Transverse colon (tissue), 4 donors: Measurements from ENCODE around the gene ACTR3C. TPM values are rescaled to one million over a fixed set of nuclear protein-coding genes. Genes with fewer than 3 reads are reported as not detected.

Experiments
- DNase-seq: peaks from one replicate; pipeline ENCODE4 v3.0.0-alpha.2; 2019
- H3K27ac ChIP-seq, 4 donors: fragments of 200-600 bp; sonication (generic); 2 replicates each; pipeline ENCODE4 v1.5.1; 2016 to 2018; ENCODE audit warnings: inconsistent platforms in 4 of 4
- H3K27me3 ChIP-seq: fragments of 200-600 bp; sonication (generic); 2 replicates; pipeline ENCODE4 v1.5.1; 2017; ENCODE audit warnings: inconsistent platforms
- H3K36me3 ChIP-seq, 4 donors: fragments of 200-600 bp; sonication (generic); 2 replicates each; pipeline ENCODE4 v1.5.1; 2017 to 2019; ENCODE audit warnings: inconsistent platforms in 4 of 4
- H3K4me1 ChIP-seq, 4 donors: fragments of 200-600 bp; sonication (generic); 2 replicates each; pipeline ENCODE4 v1.5.1; 2017 to 2020; ENCODE audit warnings: inconsistent platforms in 4 of 4
- H3K4me3 ChIP-seq, 4 donors: fragments of 200-600 bp; sonication (generic); 1 replicate in 1 of 4; 2 replicates in 3 of 4; pipeline versions ENCODE4 v1.5.1 to v1.6.1; 2017 to 2019; ENCODE audit warnings: inconsistent platforms in 4 of 4
- H3K9me3 ChIP-seq, 2 donors: fragments of 200-600 bp; sonication (generic); 2 replicates each; pipeline ENCODE4 v1.5.1; 2017 to 2019; ENCODE audit warnings: inconsistent platforms in 2 of 2
- EP300 ChIP-seq: sonication (generic); formaldehyde crosslinking; IDR thresholded peaks from one replicate; pipeline ENCODE4 v1.6.1; 2017; ENCODE audit warnings: antibody characterized with exemption, low read depth
- POLR2A ChIP-seq: fragments of 450-650 bp; IDR thresholded peaks from one replicate; pipeline ENCODE4 v1.6.1; 2016; ENCODE audit warnings: antibody characterized with exemption, mild to moderate bottlenecking, moderate library complexity
- POLR2AphosphoS5 ChIP-seq, 3 donors: sonication (generic); formaldehyde crosslinking; IDR thresholded peaks; one replicate each; pipeline ENCODE4 v1.6.1; 2016; ENCODE audit warnings: antibody characterized with exemption in 3 of 3
- WGBS, 2 donors: methylation state at CpG; one replicate each; pipeline ENCODE4 v1.1.5; 2018; ENCODE audit warnings: low coverage in 1 of 2; 5-methylcytosine and 5-hydroxymethylcytosine counted together
- in situ Hi-C, 4 donors: fragments of 200-750 bp; cut with MboI; loops; one replicate each; pipeline versions ENCODE4 v1.15.0 to v1.15.1; 2017; ENCODE audit warnings: low sequenced_read_pairs in 3 of 4, low pct_ligation_motif_present in 1 of 4, low pct_unique_long_range_greater_than_20kb in 1 of 4
- intact Hi-C: fragments of 100-400 bp; cut with DNase I; formaldehyde crosslinking; loops from one replicate; pipeline ENCODE4 v1.15.1; 2023; ENCODE audit warnings: low total_unique reads
- total RNA-seq, 4 donors: library from RNA; depleted of rRNA; stranded (reverse); fragments of >200 nt; gene quantifications; one replicate each; pipeline ENCODE4 v1.1.0, GENCODE V29; 2016
- TF ChIP-seq, protein P1 (sequence below), 5 experiments: fragments of 200-600 bp in 3 of 5; fragments of 450-650 bp in 2 of 5; sonication (generic) in 3 of 5; IDR thresholded peaks; 1 replicate in 2 of 5; 2 replicates in 3 of 5; pipeline ENCODE4 v1.5.1; 2016 to 2017; ENCODE audit warnings: antibody characterized with exemption in 5 of 5, inconsistent platforms in 3 of 5, mild to moderate bottlenecking in 2 of 5, moderate library complexity in 1 of 5

The ACTR3C gene
- total RNA-seq, 4 donors from 2014 or later, result 19.9 to 71.1 (median 42.7) TPM

DNA sequence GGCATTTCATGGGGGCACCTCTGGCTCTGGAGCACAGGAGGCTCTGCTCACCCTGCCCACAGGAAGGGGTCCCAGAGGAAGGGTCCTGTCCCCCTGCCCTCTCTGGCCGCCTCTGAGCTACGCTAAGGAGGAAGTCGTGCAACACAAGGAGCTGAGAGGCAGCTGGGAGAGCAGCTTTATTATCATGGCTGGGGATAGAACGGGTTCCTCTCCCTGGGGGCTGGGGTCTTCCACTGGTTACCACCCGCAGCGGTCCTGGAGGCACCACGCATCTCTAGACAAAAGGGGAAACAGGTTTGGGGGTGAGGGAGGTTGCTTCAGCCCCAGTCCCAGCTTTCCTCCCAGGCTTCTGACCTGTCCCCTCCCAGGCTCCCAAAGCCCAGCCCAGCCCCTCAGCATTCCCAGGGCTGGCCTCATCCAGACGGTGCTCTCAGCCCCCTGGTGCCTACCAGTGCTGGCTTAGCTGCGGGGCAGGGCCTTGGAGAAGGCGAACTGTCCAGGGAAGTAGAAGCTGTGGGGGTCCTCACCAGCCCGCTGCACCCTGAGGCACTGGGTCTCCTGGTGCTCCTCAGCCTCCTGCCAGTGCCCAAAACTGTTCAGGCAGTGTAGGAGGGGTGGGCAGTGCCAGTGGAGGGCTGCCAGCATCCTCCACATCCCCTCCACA lies 15.0 kb upstream of the ACTR3C start:
- DNase-seq, result no peak
- peak overlapping the region in 3 of 4 donors; percentile 68 to 94 (median 86) for H3K27ac ChIP-seq
- no peaks in the 10 kb centered on the region for H3K36me3 ChIP-seq
- no peak overlapping the region for H3K4me3 ChIP-seq
- no peak for TF ChIP-seq POLR2A
- TF ChIP-seq, protein P1, sequence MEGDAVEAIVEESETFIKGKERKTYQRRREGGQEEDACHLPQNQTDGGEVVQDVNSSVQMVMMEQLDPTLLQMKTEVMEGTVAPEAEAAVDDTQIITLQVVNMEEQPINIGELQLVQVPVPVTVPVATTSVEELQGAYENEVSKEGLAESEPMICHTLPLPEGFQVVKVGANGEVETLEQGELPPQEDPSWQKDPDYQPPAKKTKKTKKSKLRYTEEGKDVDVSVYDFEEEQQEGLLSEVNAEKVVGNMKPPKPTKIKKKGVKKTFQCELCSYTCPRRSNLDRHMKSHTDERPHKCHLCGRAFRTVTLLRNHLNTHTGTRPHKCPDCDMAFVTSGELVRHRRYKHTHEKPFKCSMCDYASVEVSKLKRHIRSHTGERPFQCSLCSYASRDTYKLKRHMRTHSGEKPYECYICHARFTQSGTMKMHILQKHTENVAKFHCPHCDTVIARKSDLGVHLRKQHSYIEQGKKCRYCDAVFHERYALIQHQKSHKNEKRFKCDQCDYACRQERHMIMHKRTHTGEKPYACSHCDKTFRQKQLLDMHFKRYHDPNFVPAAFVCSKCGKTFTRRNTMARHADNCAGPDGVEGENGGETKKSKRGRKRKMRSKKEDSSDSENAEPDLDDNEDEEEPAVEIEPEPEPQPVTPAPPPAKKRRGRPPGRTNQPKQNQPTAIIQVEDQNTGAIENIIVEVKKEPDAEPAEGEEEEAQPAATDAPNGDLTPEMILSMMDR (IDR thresholded peaks at IDR 0.05), result no peak
- no peak for TF ChIP-seq POLR2AphosphoS5 (IDR thresholded peaks at IDR 0.05)
- TF ChIP-seq EP300, result no peak
- in situ Hi-C loops (no loop called here), intact Hi-C loops (no loop called here)
- peaks cover 11% of the 10 kb centered on the region for H3K27me3 ChIP-seq
- peaks cover 23 to 61% (median 51%) of the 10 kb centered on the region in 4 donors for H3K4me1 ChIP-seq
- H3K9me3 ChIP-seq, result no peaks in the 10 kb centered on the region
- WGBS, 2 donors, result 71% methylated on average over 11 of the region's 11 CpGs; no CpG with 5 or more reads in 1 of the 2 donors

DNA sequence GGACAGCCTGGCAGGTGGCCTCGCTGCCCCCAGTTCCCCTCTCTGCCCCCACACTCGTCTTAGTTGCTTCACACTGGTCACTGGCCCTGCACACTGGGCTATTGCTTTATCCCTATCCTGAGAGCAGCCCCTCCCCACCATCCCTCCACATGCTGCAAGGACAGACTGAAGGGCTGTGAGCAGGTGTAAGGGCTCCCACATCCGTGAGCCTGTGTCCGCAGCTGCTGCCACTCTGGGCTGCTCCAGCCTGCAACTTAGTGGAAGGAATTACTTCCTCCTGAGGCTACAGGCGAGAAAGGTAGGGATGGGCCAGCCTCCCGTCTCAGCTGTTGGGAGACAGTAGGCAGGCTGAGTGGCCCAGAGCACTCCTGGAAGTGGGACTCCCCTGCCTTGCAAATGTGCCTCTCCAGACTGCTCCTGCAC lies 14.3 kb upstream of the ACTR3C start:
- DNase-seq, result peak; percentile 44
- H3K27me3 ChIP-seq, result peaks cover 11% of the 10 kb centered on the region
- no peaks in the 10 kb centered on the region for H3K9me3 ChIP-seq
- H3K4me1 ChIP-seq, result peaks cover 23 to 61% (median 51%) of the 10 kb centered on the region in 4 donors
- TF ChIP-seq EP300 (no peak), POLR2A (no peak), POLR2AphosphoS5 (IDR thresholded peaks at IDR 0.05) (no peak)
- TF ChIP-seq, protein P1 (IDR thresholded peaks at IDR 0.05), result no peak
- WGBS, 2 donors, result 67% methylated on average over 6 of the region's 6 CpGs; no CpG with 5 or more reads in 1 of the 2 donors
- H3K36me3 ChIP-seq, result no peaks in the 10 kb centered on the region
- H3K4me3 ChIP-seq, result no peak overlapping the region
- peak overlapping the region in 3 of 4 donors; percentile 68 to 94 (median 86) for H3K27ac ChIP-seq
- in situ Hi-C loops, result no loop called here
- intact Hi-C loops, result no loop called here

DNA sequence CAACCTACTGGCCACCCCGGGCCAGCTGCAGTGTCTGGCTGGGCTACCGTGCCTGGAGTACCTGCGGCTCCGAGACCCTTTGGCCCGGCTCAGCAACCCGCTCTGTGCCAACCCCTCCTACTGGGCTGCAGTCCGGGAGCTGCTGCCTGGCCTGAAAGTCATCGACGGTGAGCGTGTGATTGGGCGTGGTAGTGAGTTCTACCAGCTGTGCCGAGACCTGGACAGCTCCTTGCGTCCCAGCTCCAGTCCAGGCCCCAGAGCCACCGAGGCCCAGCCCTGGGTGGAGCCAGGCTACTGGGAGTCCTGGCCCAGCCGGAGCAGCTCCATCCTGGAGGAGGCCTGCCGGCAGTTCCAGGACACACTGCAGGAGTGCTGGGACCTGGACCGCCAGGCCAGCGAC lies 13.8 kb upstream of the ACTR3C start:
- TF ChIP-seq POLR2A, result no peak
- TF ChIP-seq POLR2AphosphoS5 (IDR thresholded peaks at IDR 0.05), result no peak
- TF ChIP-seq EP300, result no peak
- TF ChIP-seq, protein P1 (IDR thresholded peaks at IDR 0.05), result no peak
- H3K4me3 ChIP-seq, result no peak overlapping the region
- peak; percentile 62 for DNase-seq
- WGBS, 2 donors, result 59% methylated on average over 17 of the region's 18 CpGs; no CpG with 5 or more reads in 1 of the 2 donors
- no peaks in the 10 kb centered on the region for H3K36me3 ChIP-seq
- H3K4me1 ChIP-seq, result peaks cover 23 to 61% (median 51%) of the 10 kb centered on the region in 4 donors
- H3K9me3 ChIP-seq, result no peaks in the 10 kb centered on the region
- intact Hi-C loops, result no loop called here
- in situ Hi-C loops, result no loop called here
- H3K27me3 ChIP-seq, result peaks cover 11% of the 10 kb centered on the region
- peak overlapping the region in 3 of 4 donors; percentile 68 to 94 (median 86) for H3K27ac ChIP-seq

DNA sequence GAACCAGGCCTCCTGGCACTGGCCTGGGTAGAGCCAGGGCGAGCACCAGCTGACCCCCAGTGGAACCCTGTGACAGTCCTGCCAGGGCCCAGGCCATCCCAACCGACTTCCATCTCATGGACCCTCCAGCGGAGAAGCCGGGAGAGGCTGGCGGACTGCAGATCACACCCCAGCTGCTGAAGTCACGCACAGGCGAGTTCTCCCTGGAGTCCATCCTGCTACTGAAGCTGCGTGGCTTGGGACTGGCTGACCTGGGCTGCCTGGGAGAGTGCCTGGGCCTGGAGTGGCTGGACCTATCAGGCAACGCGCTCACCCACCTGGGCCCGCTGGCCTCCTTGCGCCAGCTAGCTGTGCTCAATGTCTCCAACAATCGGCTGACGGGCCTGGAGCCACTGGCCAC lies 13.4 kb upstream of the ACTR3C start:
- Histone ChIP-seq H3K27me3 (peaks cover 11% of the 10 kb centered on the region), H3K36me3 (no peaks in the 10 kb centered on the region), H3K4me1 (peaks cover 19 to 61% (median 51%) of the 10 kb centered on the region in 4 donors), H3K4me3 (no peak overlapping the region), H3K27ac (peak overlapping the region in 3 of 4 donors; percentile 68 to 94 (median 86)), H3K9me3 (no peaks in the 10 kb centered on the region)
- WGBS, 2 donors, result 96% methylated on average over 13 of the region's 14 CpGs; no CpG with 5 or more reads in 1 of the 2 donors
- in situ Hi-C loops (no loop called here), intact Hi-C loops (no loop called here)
- no peak for DNase-seq
- TF ChIP-seq POLR2A (no peak), EP300 (no peak), POLR2AphosphoS5 (IDR thresholded peaks at IDR 0.05) (no peak)
- TF ChIP-seq, protein P1 (IDR thresholded peaks at IDR 0.05), result no peak
